Suprapubic skin (tissue), 4 donors: ENCODE data around the gene CLSTN1.

Experiments used
- POLR2A ChIP-seq, 2 donors: fragments of 450-650 bp; IDR thresholded peaks; one replicate each; pipeline ENCODE4 v1.6.1; 2017; ENCODE audit warnings: antibody characterized with exemption in 2 of 2, mild to moderate bottlenecking in 2 of 2, moderate library complexity in 2 of 2
- POLR2AphosphoS5 ChIP-seq, 3 donors: sonication (generic); formaldehyde crosslinking; IDR thresholded peaks; one replicate each; pipeline ENCODE4 v1.6.1; 2017; ENCODE audit warnings: antibody characterized with exemption in 3 of 3
- TF ChIP-seq, protein P1 (sequence below), 2 donors: fragments of 200-600 bp in 1 of 2; fragments of 450-650 bp in 1 of 2; sonication (generic) in 1 of 2; IDR thresholded peaks; one replicate each; pipeline ENCODE4 v1.5.1; 2016 to 2019; ENCODE audit warnings: antibody characterized with exemption in 2 of 2, mild to moderate bottlenecking in 1 of 2, moderate library complexity in 1 of 2

DNA sequence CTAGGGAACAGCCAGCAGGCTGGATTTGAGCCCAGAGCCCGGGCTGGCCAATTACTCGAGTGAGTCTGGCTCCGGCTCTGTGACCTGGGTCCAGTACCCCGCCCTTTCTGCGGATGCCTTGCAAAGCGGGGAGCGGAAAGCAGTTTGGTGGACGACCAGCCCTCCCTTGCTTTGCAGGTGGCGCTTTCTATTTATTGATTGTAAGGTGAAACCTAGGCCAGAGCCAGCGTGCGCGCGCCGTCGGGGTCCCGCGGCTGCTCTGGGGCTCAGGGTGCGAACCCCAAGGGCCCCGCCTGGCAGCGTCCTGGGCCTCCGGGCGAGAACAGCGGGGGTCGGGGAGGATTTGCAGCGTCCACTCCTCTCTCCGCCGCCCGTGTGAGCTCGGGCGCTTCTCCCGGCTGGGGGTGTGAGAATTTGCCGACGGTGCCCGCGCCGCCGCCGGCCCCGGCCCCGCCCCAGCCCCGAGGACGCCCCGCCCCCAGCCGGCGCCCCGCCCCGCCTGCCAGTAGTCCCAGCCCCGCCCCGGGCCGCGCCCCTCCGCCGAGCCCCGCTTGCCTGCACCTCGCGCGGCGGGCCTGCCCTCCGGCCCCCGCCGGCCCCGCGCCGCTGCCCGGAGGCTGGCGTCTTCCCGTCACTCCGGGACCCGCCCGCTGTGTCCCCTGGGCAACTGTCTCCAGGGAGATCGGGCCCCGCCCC is 134.6 kb downstream of the CLSTN1 start:
- TF ChIP-seq POLR2AphosphoS5 (IDR thresholded peaks at IDR 0.05) (no peak), POLR2A (IDR thresholded peaks at IDR 0.05) (no peak)
- TF ChIP-seq, protein P1, sequence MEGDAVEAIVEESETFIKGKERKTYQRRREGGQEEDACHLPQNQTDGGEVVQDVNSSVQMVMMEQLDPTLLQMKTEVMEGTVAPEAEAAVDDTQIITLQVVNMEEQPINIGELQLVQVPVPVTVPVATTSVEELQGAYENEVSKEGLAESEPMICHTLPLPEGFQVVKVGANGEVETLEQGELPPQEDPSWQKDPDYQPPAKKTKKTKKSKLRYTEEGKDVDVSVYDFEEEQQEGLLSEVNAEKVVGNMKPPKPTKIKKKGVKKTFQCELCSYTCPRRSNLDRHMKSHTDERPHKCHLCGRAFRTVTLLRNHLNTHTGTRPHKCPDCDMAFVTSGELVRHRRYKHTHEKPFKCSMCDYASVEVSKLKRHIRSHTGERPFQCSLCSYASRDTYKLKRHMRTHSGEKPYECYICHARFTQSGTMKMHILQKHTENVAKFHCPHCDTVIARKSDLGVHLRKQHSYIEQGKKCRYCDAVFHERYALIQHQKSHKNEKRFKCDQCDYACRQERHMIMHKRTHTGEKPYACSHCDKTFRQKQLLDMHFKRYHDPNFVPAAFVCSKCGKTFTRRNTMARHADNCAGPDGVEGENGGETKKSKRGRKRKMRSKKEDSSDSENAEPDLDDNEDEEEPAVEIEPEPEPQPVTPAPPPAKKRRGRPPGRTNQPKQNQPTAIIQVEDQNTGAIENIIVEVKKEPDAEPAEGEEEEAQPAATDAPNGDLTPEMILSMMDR (IDR thresholded peaks at IDR 0.05), result no peak
